Measurements from ENCODE around the gene C1orf159. TPM values are rescaled to one million over a fixed set of nuclear protein-coding genes. Genes with fewer than 3 reads are reported as not detected.
A peak's percentile ranks its signal among the peaks of the same experiment; 100 is the strongest.

C1orf159 gene
- total and polyA plus RNA-seq, 4 donors = 9.5 to 19.2 (median 13.3) TPM

DNA sequence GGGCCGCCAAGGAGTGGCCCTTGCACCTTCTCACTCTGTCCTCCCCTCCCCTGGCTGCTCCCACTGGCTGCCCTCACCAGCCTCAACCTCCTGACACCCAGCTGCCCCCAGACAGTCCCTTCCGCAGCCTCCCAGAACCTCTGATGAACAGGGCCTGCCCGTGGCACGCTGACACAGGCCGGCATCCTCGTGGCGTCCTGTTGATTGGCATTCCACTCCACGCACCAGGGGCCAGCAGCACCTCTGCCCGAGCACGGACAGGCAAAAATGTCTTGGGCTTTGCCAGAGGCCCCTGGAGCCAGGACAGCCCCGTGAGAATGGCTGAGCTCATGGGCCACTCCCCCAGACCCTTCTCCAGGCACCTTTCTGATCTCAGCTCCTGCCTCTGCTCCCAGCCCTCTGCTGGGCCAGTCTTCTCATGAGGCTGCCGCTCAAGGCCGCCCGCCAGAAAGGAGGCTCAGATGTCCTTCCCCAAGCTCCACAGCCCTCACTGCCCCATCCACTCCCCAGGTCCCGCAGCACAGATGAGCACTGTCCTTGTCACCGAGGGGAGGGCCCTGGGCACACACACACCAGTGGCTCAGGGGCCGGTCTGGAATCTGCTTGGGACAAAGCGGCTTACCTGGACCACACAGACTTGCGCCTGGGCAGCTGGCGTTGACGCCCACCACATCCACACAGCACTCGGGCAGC is 26.0 kb downstream of the C1orf159 start:
- 96 to 97% methylated on average over 22 of the region's 22 CpGs for WGBS, 2 donors
- Histone ChIP-seq H3K27ac (ENCODE audit: low read depth in 1 of 2, low read length in 1 of 2) (no peak overlapping the region), H3K4me3 (no peak overlapping the region), H3K9ac (ENCODE audit: insufficient read depth in 1 of 2, low read length in 2 of 2) (no peak overlapping the region), H3K9me3 (ENCODE audit: control insufficient read depth in 4 of 4, insufficient read depth in 3 of 4, low read length in 3 of 4) (no peaks in the 10 kb centered on the region), H3K36me3 (ENCODE audit: control insufficient read depth in 4 of 4, insufficient read depth in 4 of 4, low read length in 4 of 4) (peaks cover 0 to 3% (median 2%) of the 10 kb centered on the region in 4 donors), H3K4me1 (ENCODE audit: control insufficient read depth in 5 of 5, insufficient read depth in 5 of 5, low read length in 5 of 5) (no peaks in the 10 kb centered on the region), H3K27me3 (ENCODE audit: control insufficient read depth in 3 of 3, insufficient read depth in 3 of 3, low read length in 2 of 3) (no peaks in the 10 kb centered on the region)
- TF ChIP-seq, protein P1, sequence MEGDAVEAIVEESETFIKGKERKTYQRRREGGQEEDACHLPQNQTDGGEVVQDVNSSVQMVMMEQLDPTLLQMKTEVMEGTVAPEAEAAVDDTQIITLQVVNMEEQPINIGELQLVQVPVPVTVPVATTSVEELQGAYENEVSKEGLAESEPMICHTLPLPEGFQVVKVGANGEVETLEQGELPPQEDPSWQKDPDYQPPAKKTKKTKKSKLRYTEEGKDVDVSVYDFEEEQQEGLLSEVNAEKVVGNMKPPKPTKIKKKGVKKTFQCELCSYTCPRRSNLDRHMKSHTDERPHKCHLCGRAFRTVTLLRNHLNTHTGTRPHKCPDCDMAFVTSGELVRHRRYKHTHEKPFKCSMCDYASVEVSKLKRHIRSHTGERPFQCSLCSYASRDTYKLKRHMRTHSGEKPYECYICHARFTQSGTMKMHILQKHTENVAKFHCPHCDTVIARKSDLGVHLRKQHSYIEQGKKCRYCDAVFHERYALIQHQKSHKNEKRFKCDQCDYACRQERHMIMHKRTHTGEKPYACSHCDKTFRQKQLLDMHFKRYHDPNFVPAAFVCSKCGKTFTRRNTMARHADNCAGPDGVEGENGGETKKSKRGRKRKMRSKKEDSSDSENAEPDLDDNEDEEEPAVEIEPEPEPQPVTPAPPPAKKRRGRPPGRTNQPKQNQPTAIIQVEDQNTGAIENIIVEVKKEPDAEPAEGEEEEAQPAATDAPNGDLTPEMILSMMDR (IDR thresholded peaks at IDR 0.05; ENCODE audit: control extremely low read depth, extremely low read depth) = no peak
- no peak for ATAC-seq (ENCODE audit: insufficient read depth, low FRiP score)
- no peak for DNase-seq

DNA sequence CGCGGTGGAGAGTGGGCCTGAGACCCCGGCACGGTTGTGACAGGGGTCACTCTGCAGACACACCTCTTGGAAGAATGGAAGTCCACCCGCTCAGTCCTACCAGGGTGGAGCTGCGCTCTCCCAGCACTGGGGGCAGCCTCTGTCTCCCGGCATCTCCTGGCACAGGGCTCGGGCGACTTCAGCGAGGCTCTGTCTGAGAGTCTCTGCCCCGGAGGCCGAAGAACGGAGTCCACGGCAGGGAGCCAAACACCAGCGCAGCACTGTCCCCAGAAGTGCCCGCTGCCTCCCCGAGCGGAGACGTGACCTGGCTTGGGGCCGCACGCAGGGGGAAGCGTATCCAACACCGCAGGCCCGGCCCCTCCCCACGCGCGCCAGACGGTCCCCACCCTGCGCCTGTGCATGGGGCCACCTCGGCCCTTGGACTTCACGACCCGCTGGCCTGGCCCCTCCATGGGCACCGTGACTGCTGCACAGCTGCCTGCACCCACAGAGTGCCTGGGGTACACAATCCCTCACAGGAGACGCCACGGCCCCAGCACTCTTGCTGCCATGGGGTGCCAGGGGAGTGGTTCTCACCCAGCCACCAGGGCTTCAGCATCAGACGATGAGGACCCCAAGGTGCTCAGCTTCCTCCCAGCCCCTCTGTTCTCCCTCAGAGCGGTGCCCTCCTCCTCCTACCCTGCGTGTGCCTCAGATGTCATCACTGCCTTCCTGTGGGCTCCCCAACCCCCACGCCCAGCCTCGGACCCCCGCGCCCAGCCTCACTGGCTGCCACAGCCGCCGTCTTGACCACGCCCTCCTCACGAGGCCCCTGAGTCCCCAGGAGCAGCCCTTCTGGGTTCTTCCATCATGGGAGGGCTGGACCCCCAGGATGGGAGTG is 26.8 kb downstream of the C1orf159 start:
- Histone ChIP-seq H3K36me3 (ENCODE audit: control insufficient read depth in 4 of 4, insufficient read depth in 4 of 4, low read length in 4 of 4) (peaks cover 0 to 5% (median 2%) of the 10 kb centered on the region in 4 donors), H3K27ac (ENCODE audit: low read depth in 1 of 2, low read length in 1 of 2) (no peak overlapping the region), H3K9me3 (ENCODE audit: control insufficient read depth in 4 of 4, insufficient read depth in 3 of 4, low read length in 3 of 4) (no peaks in the 10 kb centered on the region), H3K4me1 (ENCODE audit: control insufficient read depth in 5 of 5, insufficient read depth in 5 of 5, low read length in 5 of 5) (no peaks in the 10 kb centered on the region), H3K9ac (ENCODE audit: insufficient read depth in 1 of 2, low read length in 2 of 2) (no peak overlapping the region), H3K4me3 (no peak overlapping the region), H3K27me3 (ENCODE audit: control insufficient read depth in 3 of 3, insufficient read depth in 3 of 3, low read length in 2 of 3) (no peaks in the 10 kb centered on the region)
- ATAC-seq (ENCODE audit: insufficient read depth, low FRiP score) (no peak), DNase-seq (peak in 1 of 3 donors; percentile 11)
- WGBS, 2 donors = 92 to 93% methylated on average over 46 of the region's 46 CpGs
- TF ChIP-seq, protein P1 (IDR thresholded peaks at IDR 0.05; ENCODE audit: control extremely low read depth, extremely low read depth) = no peak

DNA sequence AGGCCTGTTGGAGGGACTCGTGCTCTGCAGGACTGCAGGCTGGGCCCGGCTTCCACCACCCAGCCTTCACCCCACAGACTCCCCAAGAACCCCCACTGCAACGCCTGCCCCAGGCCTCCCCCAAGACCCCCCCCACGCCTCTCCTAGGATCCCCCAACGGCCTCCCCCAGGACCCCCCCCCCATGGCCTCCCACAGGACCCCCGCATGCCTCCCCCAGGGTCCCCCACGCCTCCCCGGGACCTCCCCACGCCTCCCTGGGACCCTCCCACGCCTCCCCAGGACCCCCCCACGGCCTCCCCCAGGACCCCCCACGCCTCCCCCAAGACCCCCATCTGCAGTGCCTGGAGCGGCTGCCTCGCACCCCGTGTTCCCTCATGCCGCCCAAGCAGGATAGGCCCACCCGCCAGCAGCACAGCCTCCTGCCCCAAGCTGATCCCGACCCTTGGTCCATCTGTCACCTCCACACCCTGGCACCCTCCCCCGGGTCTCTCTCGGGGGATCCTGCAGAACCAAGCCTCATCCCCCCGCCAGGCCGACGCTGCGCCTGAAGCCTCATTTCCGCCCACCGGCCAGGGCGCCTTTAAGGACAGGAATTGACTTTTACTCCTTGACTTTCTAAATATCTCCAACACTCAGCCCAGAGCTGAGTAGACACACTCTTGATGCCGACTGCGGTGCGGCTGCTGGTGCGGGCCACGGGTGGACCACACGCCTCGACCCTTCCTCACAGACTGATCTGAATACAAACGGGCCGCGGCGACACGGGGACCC is 27.7 kb downstream of the C1orf159 start:
- Histone ChIP-seq H3K4me3 (no peak overlapping the region), H3K36me3 (ENCODE audit: control insufficient read depth in 4 of 4, insufficient read depth in 4 of 4, low read length in 4 of 4) (peaks cover 0 to 12% (median 2%) of the 10 kb centered on the region in 4 donors), H3K4me1 (ENCODE audit: control insufficient read depth in 5 of 5, insufficient read depth in 5 of 5, low read length in 5 of 5) (no peaks in the 10 kb centered on the region), H3K27ac (ENCODE audit: low read depth in 1 of 2, low read length in 1 of 2) (no peak overlapping the region), H3K9me3 (ENCODE audit: control insufficient read depth in 4 of 4, insufficient read depth in 3 of 4, low read length in 3 of 4) (no peaks in the 10 kb centered on the region), H3K27me3 (ENCODE audit: control insufficient read depth in 3 of 3, insufficient read depth in 3 of 3, low read length in 2 of 3) (no peaks in the 10 kb centered on the region), H3K9ac (ENCODE audit: insufficient read depth in 1 of 2, low read length in 2 of 2) (no peak overlapping the region)
- WGBS, 2 donors = 92 to 95% methylated on average over 32 to 39 of the region's 39 CpGs
- ATAC-seq (ENCODE audit: insufficient read depth, low FRiP score) (no peak), DNase-seq (no peak)
- TF ChIP-seq, protein P1 (IDR thresholded peaks at IDR 0.05; ENCODE audit: control extremely low read depth, extremely low read depth) = no peak
